ENCODE results near the gene CES2. TPM values are rescaled to one million over a fixed set of nuclear protein-coding genes. Genes with fewer than 3 reads are reported as not detected.

The CES2 gene
- total RNA-seq, 4 donors from 2014 or later, result 26.9 to 56.7 (median 35.1) TPM

GRCh38 chr16:66891797-66892196, 43.5 kb upstream of the CES2 start:
- TF ChIP-seq, protein P1, sequence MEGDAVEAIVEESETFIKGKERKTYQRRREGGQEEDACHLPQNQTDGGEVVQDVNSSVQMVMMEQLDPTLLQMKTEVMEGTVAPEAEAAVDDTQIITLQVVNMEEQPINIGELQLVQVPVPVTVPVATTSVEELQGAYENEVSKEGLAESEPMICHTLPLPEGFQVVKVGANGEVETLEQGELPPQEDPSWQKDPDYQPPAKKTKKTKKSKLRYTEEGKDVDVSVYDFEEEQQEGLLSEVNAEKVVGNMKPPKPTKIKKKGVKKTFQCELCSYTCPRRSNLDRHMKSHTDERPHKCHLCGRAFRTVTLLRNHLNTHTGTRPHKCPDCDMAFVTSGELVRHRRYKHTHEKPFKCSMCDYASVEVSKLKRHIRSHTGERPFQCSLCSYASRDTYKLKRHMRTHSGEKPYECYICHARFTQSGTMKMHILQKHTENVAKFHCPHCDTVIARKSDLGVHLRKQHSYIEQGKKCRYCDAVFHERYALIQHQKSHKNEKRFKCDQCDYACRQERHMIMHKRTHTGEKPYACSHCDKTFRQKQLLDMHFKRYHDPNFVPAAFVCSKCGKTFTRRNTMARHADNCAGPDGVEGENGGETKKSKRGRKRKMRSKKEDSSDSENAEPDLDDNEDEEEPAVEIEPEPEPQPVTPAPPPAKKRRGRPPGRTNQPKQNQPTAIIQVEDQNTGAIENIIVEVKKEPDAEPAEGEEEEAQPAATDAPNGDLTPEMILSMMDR (IDR thresholded peaks at IDR 0.05; ENCODE audit: low read depth), result no peak

DNA sequence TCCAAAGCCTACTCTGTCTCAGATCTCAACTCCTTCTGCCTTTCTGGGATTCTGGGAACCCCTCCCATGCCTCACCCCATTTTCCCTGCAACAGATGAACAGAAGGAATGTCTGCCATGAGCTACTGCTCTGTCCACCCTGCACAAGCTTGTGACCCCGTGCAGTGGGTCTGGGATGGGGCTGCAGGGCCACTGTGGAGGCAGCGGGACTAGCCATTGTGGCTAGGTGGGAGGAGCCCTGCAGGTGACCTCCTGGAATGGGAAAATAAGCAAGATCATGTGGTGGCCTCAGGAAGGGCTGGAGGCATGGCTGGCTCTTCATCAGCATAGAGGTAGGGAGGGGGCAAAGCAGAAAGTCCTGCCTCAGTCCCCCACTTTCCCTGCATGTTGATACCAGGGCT, 41.3 kb upstream of the CES2 start:
- TF ChIP-seq, protein P1 (IDR thresholded peaks at IDR 0.05; ENCODE audit: low read depth), result no peak

- TF ChIP-seq, protein P1 (IDR thresholded peaks at IDR 0.05; ENCODE audit: low read depth), result no peak
These were observed 40.2 kb upstream of the CES2 start for GRCh38 chr16:66894948-66895688.

GRCh38 chr16:66895689-66895979, 39.7 kb upstream of the CES2 start:
- TF ChIP-seq, protein P1 (IDR thresholded peaks at IDR 0.05; ENCODE audit: low read depth), result no peak

DNA sequence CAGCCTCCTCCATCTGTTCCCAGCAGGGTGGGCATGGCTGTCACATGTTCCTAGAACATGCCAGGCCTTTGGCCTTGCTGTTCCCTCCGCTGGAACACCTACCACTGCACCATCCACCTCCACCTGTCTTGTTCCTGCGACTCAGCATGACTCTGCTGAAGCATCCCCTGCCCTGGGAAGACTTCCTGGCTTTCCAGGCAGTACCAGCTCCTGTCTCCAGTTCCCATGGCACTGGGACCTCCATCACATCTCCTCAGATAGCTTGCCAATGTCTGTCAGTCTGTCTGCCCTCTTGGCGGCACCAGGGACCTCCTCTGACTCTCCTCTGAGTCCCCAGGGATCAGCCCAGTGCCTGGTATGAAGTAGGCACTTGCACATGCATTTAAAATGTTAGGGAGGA, 39.3 kb upstream of the CES2 start:
- TF ChIP-seq, protein P1 (IDR thresholded peaks at IDR 0.05; ENCODE audit: low read depth), result no peak

- TF ChIP-seq, protein P1 (IDR thresholded peaks at IDR 0.05; ENCODE audit: low read depth), result no peak
These were observed 37.1 kb upstream of the CES2 start for GRCh38 chr16:66898207-66898606.

- TF ChIP-seq, protein P1 (IDR thresholded peaks at IDR 0.05; ENCODE audit: low read depth), result no peak
These were observed 36.4 kb upstream of the CES2 start for GRCh38 chr16:66898933-66899309.

Data from subcutaneous adipose tissue (tissue), 4 donors.